GM21528 (cell line): ENCODE results near the gene SLC25A27.

Source experiments
- ATAC-seq: cut with Tn5 transposase; IDR thresholded peaks from one replicate; pipeline ENCODE4 v1.9.1; 2021; ENCODE audit warnings: mild to moderate bottlenecking, moderate library complexity; ENCODE audit not compliant: unreplicated experiment, low FRiP score

The SLC25A27 gene

GRCh38 chr6:46648869-46649492 is 3.8 kb upstream of the SLC25A27 start:
- ATAC-seq = no peak

- no peak for ATAC-seq
These were observed 1.8 kb upstream of the SLC25A27 start for GRCh38 chr6:46651006-46651405.

GRCh38 chr6:46651816-46652215 is 959 bp upstream of the SLC25A27 start:
- ATAC-seq = no peak

- ATAC-seq = no peak
These were observed 558 bp upstream of the SLC25A27 start for GRCh38 chr6:46652232-46652602.

- ATAC-seq = no peak
These were observed 842 bp downstream of the SLC25A27 start for GRCh38 chr6:46653439-46654195.

- ATAC-seq = no peak
These were observed 3.0 kb downstream of the SLC25A27 start for GRCh38 chr6:46655803-46656202.

GRCh38 chr6:46657642-46658041 is 4.9 kb downstream of the SLC25A27 start:
- ATAC-seq = no peak

- ATAC-seq = no peak
These were observed 8.7 kb downstream of the SLC25A27 start for GRCh38 chr6:46661483-46661882.

GRCh38 chr6:46667377-46667776 is 14.6 kb downstream of the SLC25A27 start:
- no peak for ATAC-seq

GRCh38 chr6:46674410-46674809 is 21.6 kb downstream of the SLC25A27 start:
- ATAC-seq = no peak

- ATAC-seq = no peak
These were observed 24.0 kb downstream of the SLC25A27 start for GRCh38 chr6:46676604-46677313.

- ATAC-seq = no peak
These were observed 24.5 kb downstream of the SLC25A27 start for GRCh38 chr6:46677314-46677654.

- ATAC-seq = no peak
These were observed 32.0 kb downstream of the SLC25A27 start for GRCh38 chr6:46684771-46685170.

- no peak for ATAC-seq
These were observed 34.9 kb downstream of the SLC25A27 start, which contains the start of gene TDRD6 for GRCh38 chr6:46687619-46688097. TSS of gene TDRD6 (plus strand) at chr6:46687885. CDS start at chr6:46688129, 244 bp downstream.

GRCh38 chr6:46688117-46688965 is 35.6 kb downstream of the SLC25A27 start:
- no peak for ATAC-seq

GRCh38 chr6:46688966-46689335 is 36.2 kb downstream of the SLC25A27 start:
- no peak for ATAC-seq

- ATAC-seq = no peak
These were observed 36.9 kb downstream of the SLC25A27 start for GRCh38 chr6:46689657-46690056.

- ATAC-seq = no peak
These were observed 37.5 kb downstream of the SLC25A27 start for GRCh38 chr6:46690141-46690755.

- no peak for ATAC-seq
These were observed 38.2 kb downstream of the SLC25A27 start for GRCh38 chr6:46690911-46691451.

GRCh38 chr6:46699970-46700369 is 47.2 kb downstream of the SLC25A27 start:
- no peak for ATAC-seq
